Chondrocyte (in vitro differentiated cells): Measurements from ENCODE around the gene OLFML3. TPM values are rescaled to one million over a fixed set of nuclear protein-coding genes. Genes with fewer than 3 reads are reported as not detected.
"Not testable (repeated sequence)": the region's sequence is repeated elsewhere in the genome, so short reads cannot be mapped to it uniquely, and the experiment has no call there.

Experiments used
- DNase-seq: peaks from one replicate; pipeline ENCODE4 v3.0.0; 2021; ENCODE audit warnings: mixed read lengths, low spot score
- H3K27ac Mint-ChIP-seq: one replicate; pipeline ENCODE4 v1.8.0; 2021; ENCODE audit warnings: mild to moderate bottlenecking, moderate library complexity, mixed read lengths; ENCODE audit not compliant: unreplicated experiment
- H3K27me3 Mint-ChIP-seq: 2 replicates; pipeline ENCODE4 v1.8.0; 2021; ENCODE audit warnings: low read depth, mixed read lengths
- H3K36me3 Mint-ChIP-seq: 2 replicates; pipeline ENCODE4 v1.8.0; 2021; ENCODE audit warnings: low read depth, mixed read lengths
- H3K4me1 Mint-ChIP-seq: 2 replicates; pipeline ENCODE4 v1.8.0; 2021; ENCODE audit warnings: low read depth, mild to moderate bottlenecking, mixed read lengths
- H3K4me3 Mint-ChIP-seq: one replicate; pipeline ENCODE4 v1.8.0; 2021; ENCODE audit warnings: mild to moderate bottlenecking, moderate library complexity, mixed read lengths; ENCODE audit not compliant: unreplicated experiment
- H3K9me3 Mint-ChIP-seq: 2 replicates; pipeline ENCODE4 v1.8.0; 2021; ENCODE audit warnings: low read depth, mixed read lengths
- total RNA-seq: library from RNA; stranded (reverse); gene quantifications from 3 replicates; pipeline ENCODE4 v1.2.1, GENCODE V29; 2021
- TF ChIP-seq, protein P1 (sequence below): fragments of 200-600 bp; sonication (generic); IDR thresholded peaks from 2 replicates; pipeline ENCODE4 v1.5.0; 2021; ENCODE audit warnings: antibody characterized with exemption, mild to moderate bottlenecking, moderate library complexity

OLFML3 gene
- total RNA-seq, 1 donor from 2014 or later: 33.1 TPM

- Mint-ChIP-seq H3K4me1 (peaks cover 7% of the 10 kb centered on the region), H3K4me3 (no peak overlapping the region), H3K36me3 (no peaks in the 10 kb centered on the region), H3K27me3 (no peaks in the 10 kb centered on the region), H3K9me3 (no peaks in the 10 kb centered on the region), H3K27ac (no peak overlapping the region)
- TF ChIP-seq, protein P1, sequence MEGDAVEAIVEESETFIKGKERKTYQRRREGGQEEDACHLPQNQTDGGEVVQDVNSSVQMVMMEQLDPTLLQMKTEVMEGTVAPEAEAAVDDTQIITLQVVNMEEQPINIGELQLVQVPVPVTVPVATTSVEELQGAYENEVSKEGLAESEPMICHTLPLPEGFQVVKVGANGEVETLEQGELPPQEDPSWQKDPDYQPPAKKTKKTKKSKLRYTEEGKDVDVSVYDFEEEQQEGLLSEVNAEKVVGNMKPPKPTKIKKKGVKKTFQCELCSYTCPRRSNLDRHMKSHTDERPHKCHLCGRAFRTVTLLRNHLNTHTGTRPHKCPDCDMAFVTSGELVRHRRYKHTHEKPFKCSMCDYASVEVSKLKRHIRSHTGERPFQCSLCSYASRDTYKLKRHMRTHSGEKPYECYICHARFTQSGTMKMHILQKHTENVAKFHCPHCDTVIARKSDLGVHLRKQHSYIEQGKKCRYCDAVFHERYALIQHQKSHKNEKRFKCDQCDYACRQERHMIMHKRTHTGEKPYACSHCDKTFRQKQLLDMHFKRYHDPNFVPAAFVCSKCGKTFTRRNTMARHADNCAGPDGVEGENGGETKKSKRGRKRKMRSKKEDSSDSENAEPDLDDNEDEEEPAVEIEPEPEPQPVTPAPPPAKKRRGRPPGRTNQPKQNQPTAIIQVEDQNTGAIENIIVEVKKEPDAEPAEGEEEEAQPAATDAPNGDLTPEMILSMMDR: no peak
- no peak for DNase-seq
Observed at GRCh38 chr1:114010433-114011184, 31.3 kb downstream of the OLFML3 start.

DNA sequence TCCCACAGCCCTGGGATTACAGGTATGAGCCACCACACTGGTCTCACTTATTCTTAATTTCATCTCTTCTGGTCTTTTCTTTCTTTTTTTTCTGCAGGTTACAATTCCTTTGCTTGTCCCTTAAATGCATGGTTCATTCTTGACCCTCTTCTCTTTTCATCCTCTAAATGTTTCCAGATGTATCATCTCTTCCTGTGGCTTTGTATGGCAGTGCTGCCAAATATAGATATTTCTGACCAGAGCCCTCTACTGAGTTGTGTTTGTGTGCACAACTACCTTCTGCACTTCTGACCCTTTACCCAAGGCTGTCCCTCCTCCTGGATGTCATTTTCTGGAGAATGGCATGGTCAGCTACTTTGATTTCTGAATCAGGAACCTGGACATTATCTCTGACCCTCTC is 32.5 kb downstream of the OLFML3 start:
- DNase-seq: no peak
- Mint-ChIP-seq H3K9me3 (no peaks in the 10 kb centered on the region), H3K36me3 (no peaks in the 10 kb centered on the region), H3K27ac (no peak overlapping the region), H3K4me1 (peaks cover 7% of the 10 kb centered on the region), H3K4me3 (no peak overlapping the region), H3K27me3 (no peaks in the 10 kb centered on the region)
- TF ChIP-seq, protein P1: no peak

- no peaks in the 10 kb centered on the region for H3K27me3 Mint-ChIP-seq
- peaks cover 8% of the 10 kb centered on the region for H3K9me3 Mint-ChIP-seq
- H3K4me1 Mint-ChIP-seq: peaks cover 7% of the 10 kb centered on the region
- no peak for DNase-seq
- H3K27ac Mint-ChIP-seq: no peak overlapping the region
- no peaks in the 10 kb centered on the region for H3K36me3 Mint-ChIP-seq
- H3K4me3 Mint-ChIP-seq: no peak overlapping the region
- TF ChIP-seq, protein P1: no peak
Observed at GRCh38 chr1:114015075-114015474, 35.8 kb downstream of the OLFML3 start.

GRCh38 chr1:114019724-114020123 is 40.5 kb downstream of the OLFML3 start:
- DNase-seq, H3K4me3 Mint-ChIP-seq, H3K36me3 Mint-ChIP-seq, H3K9me3 Mint-ChIP-seq, H3K27ac Mint-ChIP-seq, H3K27me3 Mint-ChIP-seq: not testable (repeated sequence)
- H3K4me1 Mint-ChIP-seq: peaks cover 19% of the 10 kb centered on the region

- no peak overlapping the region for H3K4me3 Mint-ChIP-seq
- no peak for DNase-seq
- H3K27me3 Mint-ChIP-seq: no peaks in the 10 kb centered on the region
- no peaks in the 10 kb centered on the region for H3K36me3 Mint-ChIP-seq
- peaks cover 26% of the 10 kb centered on the region for H3K4me1 Mint-ChIP-seq
- TF ChIP-seq, protein P1: no peak
- no peak overlapping the region for H3K27ac Mint-ChIP-seq
- H3K9me3 Mint-ChIP-seq: peaks cover 8% of the 10 kb centered on the region
Observed at GRCh38 chr1:114021665-114022099, 42.4 kb downstream of the OLFML3 start.

DNA sequence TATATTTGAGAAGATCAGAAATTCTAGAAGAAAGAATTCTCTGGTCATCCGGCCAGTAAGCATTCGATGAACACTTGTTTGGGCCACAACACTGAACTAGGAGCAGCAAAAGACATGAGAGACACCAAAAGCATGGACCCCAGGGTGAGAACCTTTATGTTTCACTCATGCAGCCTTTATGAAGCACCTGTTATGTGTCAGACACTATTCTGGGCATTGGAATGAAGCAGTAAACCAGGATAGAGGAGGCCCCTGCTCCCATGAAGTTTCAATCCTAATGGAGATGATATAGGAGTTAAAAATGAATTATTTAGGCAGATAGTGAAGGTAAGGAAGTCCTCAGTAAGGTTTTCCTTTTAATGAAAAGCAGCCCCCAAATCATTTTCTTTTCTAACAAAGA is 43.6 kb downstream of the OLFML3 start:
- Mint-ChIP-seq H3K27me3 (no peaks in the 10 kb centered on the region), H3K9me3 (peaks cover 8% of the 10 kb centered on the region), H3K27ac (no peak overlapping the region), H3K36me3 (no peaks in the 10 kb centered on the region), H3K4me3 (no peak overlapping the region), H3K4me1 (peaks cover 38% of the 10 kb centered on the region)
- no peak for DNase-seq
- TF ChIP-seq, protein P1: no peak
